Melanocyte of skin (primary cell): Measurements from ENCODE around the gene TICRR. TPM values are rescaled to one million over a fixed set of nuclear protein-coding genes. Genes with fewer than 3 reads are reported as not detected.

ENCODE experiments used
- total RNA-seq, 2 donors: library from RNA; depleted of rRNA; stranded (reverse); fragments of >200 nt; gene quantifications; 2 replicates each; pipeline ENCODE4 v1.2.3, GENCODE V29; 2012

The TICRR gene, protein sequence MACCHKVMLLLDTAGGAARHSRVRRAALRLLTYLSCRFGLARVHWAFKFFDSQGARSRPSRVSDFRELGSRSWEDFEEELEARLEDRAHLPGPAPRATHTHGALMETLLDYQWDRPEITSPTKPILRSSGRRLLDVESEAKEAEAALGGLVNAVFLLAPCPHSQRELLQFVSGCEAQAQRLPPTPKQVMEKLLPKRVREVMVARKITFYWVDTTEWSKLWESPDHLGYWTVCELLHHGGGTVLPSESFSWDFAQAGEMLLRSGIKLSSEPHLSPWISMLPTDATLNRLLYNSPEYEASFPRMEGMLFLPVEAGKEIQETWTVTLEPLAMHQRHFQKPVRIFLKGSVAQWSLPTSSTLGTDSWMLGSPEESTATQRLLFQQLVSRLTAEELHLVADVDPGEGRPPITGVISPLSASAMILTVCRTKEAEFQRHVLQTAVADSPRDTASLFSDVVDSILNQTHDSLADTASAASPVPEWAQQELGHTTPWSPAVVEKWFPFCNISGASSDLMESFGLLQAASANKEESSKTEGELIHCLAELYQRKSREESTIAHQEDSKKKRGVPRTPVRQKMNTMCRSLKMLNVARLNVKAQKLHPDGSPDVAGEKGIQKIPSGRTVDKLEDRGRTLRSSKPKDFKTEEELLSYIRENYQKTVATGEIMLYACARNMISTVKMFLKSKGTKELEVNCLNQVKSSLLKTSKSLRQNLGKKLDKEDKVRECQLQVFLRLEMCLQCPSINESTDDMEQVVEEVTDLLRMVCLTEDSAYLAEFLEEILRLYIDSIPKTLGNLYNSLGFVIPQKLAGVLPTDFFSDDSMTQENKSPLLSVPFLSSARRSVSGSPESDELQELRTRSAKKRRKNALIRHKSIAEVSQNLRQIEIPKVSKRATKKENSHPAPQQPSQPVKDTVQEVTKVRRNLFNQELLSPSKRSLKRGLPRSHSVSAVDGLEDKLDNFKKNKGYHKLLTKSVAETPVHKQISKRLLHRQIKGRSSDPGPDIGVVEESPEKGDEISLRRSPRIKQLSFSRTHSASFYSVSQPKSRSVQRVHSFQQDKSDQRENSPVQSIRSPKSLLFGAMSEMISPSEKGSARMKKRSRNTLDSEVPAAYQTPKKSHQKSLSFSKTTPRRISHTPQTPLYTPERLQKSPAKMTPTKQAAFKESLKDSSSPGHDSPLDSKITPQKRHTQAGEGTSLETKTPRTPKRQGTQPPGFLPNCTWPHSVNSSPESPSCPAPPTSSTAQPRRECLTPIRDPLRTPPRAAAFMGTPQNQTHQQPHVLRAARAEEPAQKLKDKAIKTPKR (N-terminal part only)
- 10 to 100 TPM in 1 of 2 donors, 1 to 10 TPM in 1; 5.2 to 12.0 TPM for total RNA-seq

DNA sequence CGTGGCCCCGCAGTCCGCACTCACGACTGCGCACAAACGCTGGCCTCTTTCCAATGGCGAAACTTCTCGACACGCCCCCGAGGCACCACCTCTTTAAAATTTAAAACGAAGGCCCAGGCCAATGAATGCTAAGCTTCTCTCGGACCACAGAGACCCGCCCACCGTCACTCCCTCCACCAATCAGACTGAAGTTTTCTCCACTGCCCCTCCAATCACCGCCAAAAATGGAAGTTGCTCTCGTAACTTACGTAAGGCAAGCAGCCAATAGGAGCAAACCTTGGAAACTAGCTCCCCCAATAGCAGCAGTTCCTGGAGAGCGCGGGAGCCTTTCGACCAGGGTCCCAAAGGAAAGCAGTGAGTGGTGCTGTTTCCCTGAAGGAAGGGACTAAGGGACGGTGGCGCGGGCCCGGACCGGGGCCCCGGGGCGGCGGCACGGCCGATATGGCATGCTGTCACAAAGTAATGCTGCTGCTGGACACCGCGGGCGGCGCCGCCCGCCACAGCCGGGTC lies at the start of gene TICRR:
TICRR (plus strand) TSS at position 324 of the 510 bp plus-strand sequence; CDS start at position 442, 118 bp downstream.

DNA sequence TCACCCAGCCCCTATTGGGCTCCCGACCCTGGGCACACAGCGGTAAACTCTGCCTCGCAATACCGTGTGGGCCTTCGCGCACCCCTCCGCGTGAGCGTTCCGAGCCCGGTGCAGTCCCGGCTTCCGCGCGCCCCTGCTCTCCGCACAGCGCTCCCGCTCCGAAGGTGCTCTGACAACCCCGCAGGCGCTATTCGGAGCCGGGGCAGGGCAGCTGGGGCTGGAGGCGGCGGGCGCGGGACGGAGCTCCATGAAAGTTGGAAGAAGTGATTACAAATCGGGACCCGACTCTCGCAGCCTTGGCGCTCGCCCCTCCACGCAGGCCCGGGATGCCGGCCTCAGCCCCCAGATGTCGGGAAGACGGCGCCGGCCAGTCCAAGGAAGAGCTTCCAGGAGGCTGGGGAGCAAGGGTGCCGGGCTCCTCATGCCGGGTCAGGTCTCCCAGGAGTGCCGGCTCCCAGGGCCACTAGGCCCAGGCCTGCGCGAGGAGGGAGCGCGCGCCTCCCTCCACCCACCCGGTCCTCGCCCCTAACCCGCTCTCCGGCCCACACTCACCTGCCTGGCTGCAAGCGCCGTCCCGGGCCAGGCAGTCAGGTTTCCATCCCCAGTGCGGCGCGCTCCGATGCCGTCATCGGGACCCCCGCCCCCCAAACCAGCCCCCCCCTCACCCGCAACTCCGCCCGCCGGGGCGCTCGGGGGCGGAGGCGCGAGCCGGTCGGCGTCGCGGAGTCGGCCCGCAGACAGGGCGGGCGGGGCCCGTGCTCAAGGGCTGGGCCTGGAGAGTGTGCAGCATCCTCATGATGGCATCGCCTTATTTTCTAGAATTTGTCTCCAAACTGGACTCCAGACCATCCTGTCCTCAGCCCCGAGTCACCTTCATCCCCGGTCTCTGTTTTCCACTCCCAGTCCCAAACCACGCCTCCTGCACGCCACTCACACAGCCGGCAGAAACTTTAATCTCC lies 79.9 kb downstream of the TICRR start, which contains the start of gene KIF7:
KIF7 (minus strand) TSS at position 621 of the 959 bp plus-strand sequence. CDS start 2,537 bp downstream, outside the sequence.

Other genes starting within 250 kb of the TICRR start
- gene POLG, start 240.6 kb upstream of the TICRR start, total RNA-seq, result 10 to 100 TPM; 61.3 to 76.6 TPM
- under 1 TPM in 1 of 2 donors, not detected in 1; 0.69 TPM for gene RHCG, start 78.9 kb upstream of the TICRR start, total RNA-seq
- 1 to 10 TPM; 3.8 to 5.7 TPM for gene KIF7, start 80.0 kb downstream of the TICRR start, total RNA-seq
- not detected for gene PLIN1, start 103.9 kb downstream of the TICRR start, total RNA-seq
- 1 to 10 TPM; 6.3 to 6.9 TPM for gene PEX11A, start 115.3 kb downstream of the TICRR start, total RNA-seq
- under 1 TPM; under 0.01 TPM for gene WDR93, start 115.3 kb downstream of the TICRR start, total RNA-seq
- under 1 TPM; 0.34 to 1.00 TPM for gene MESP1, start 175.8 kb downstream of the TICRR start, total RNA-seq
- not detected for gene MESP2, start 200.9 kb downstream of the TICRR start, total RNA-seq
- 1 to 10 TPM; 1.7 to 5.0 TPM for gene ANPEP, start 239.4 kb downstream of the TICRR start, total RNA-seq